WTC11 (cell line): ENCODE data around the gene SEC24C. TPM values are rescaled to one million over a fixed set of nuclear protein-coding genes. Genes with fewer than 3 reads are reported as not detected.

ENCODE experiments used
- ATAC-seq: fragments of 200-7000 bp; cut with Tn5 transposase; 2 replicates; pipeline ENCODE4 v1.10.0; 2021; ENCODE audit warnings: mild to moderate bottlenecking, moderate library complexity
- CTCF ChIA-PET: fragments of 300-600 bp; sonication (Branson Sonifier 250); formaldehyde crosslinking; loops from one replicate; lab custom pipeline; 2021; ENCODE audit warnings: antibody characterized with exemption; lab: Charles Lee
- POLR2A ChIA-PET: fragments of 350-600 bp; sonication (Branson Sonifier 250); formaldehyde crosslinking; loops from one replicate; lab custom pipeline; 2021; ENCODE audit warnings: antibody characterized with exemption; lab: Charles Lee
- DNase-seq: peaks from one replicate; pipeline ENCODE4 v3.0.0; 2021; ENCODE audit warnings: low spot score
- H3K27ac Mint-ChIP-seq: 2 replicates; pipeline ENCODE4 v1.8.0; 2021; ENCODE audit warnings: mixed read lengths
- H3K27me3 Mint-ChIP-seq: 2 replicates; pipeline ENCODE4 v1.8.0; 2021; ENCODE audit warnings: low read depth, mild to moderate bottlenecking, moderate library complexity, mixed read lengths
- H3K36me3 Mint-ChIP-seq: 2 replicates; pipeline ENCODE4 v1.8.0; 2021; ENCODE audit warnings: mixed read lengths
- H3K4me1 Mint-ChIP-seq: 2 replicates; pipeline ENCODE4 v1.8.0; 2022; ENCODE audit warnings: mixed read lengths
- H3K4me3 Mint-ChIP-seq: 2 replicates; pipeline ENCODE4 v1.8.0; 2021; ENCODE audit warnings: mild to moderate bottlenecking, moderate library complexity, mixed read lengths
- H3K9me3 Mint-ChIP-seq: 2 replicates; pipeline ENCODE4 v1.8.0; 2021; ENCODE audit warnings: mixed read lengths
- ARID4B ChIP-seq: sonication (generic); formaldehyde crosslinking; IDR thresholded peaks from 2 replicates; pipeline ENCODE4 v1.8.0; 2023; ENCODE audit warnings: missing genetic modification reagents, mild to moderate bottlenecking, borderline replicate concordance
- ATF3 ChIP-seq: sonication (generic); formaldehyde crosslinking; conservative IDR thresholded peaks from 2 replicates; pipeline ENCODE4 v1.8.1; 2022; ENCODE audit warnings: mild to moderate bottlenecking, missing genetic modification reagents
- CBFB ChIP-seq: sonication (generic); formaldehyde crosslinking; IDR thresholded peaks from 2 replicates; pipeline ENCODE4 v1.8.1; 2022; ENCODE audit warnings: mild to moderate bottlenecking, low read depth, missing genetic modification reagents
- CDX4 ChIP-seq: fragments of 250-450 bp; sonication (Bioruptor Pico); IDR thresholded peaks from 2 replicates; pipeline ENCODE4 v1.9.0; 2021; ENCODE audit warnings: moderate library complexity, mild to moderate bottlenecking, inconsistent platforms, borderline replicate concordance
- E2F5 ChIP-seq: sonication (generic); formaldehyde crosslinking; IDR thresholded peaks from 2 replicates; pipeline ENCODE4 v1.8.1; 2022; ENCODE audit warnings: mild to moderate bottlenecking, moderate library complexity, missing genetic modification reagents
- EMX1 ChIP-seq: fragments of 250-450 bp; sonication (Bioruptor Pico); IDR thresholded peaks from 2 replicates; pipeline ENCODE4 v1.8.0; 2021; ENCODE audit warnings: mild to moderate bottlenecking
- FOXK1 ChIP-seq: sonication (generic); formaldehyde crosslinking; IDR thresholded peaks from 2 replicates; pipeline ENCODE4 v1.8.0; 2022; ENCODE audit warnings: mild to moderate bottlenecking, moderate library complexity, missing genetic modification reagents
- FOXP1 ChIP-seq: sonication (generic); formaldehyde crosslinking; IDR thresholded peaks from 2 replicates; pipeline ENCODE4 v1.8.0; 2022; ENCODE audit warnings: missing genetic modification reagents, mild to moderate bottlenecking, moderate library complexity, borderline replicate concordance
- GABPB1 ChIP-seq: sonication (generic); formaldehyde crosslinking; IDR thresholded peaks from 2 replicates; pipeline ENCODE4 v1.8.1; 2023; ENCODE audit warnings: mild to moderate bottlenecking, missing genetic modification reagents
- GTF2I ChIP-seq: fragments of 250-450 bp; sonication (Bioruptor Pico); conservative IDR thresholded peaks from 2 replicates; pipeline ENCODE4 v1.4.0; 2021; ENCODE audit warnings: mild to moderate bottlenecking
- IRF1 ChIP-seq: sonication (generic); formaldehyde crosslinking; IDR thresholded peaks from 2 replicates; pipeline ENCODE4 v1.8.0; 2023; ENCODE audit warnings: missing genetic modification reagents
- KAT7 ChIP-seq: sonication (generic); formaldehyde crosslinking; IDR thresholded peaks from 2 replicates; pipeline ENCODE4 v1.8.1; 2023; ENCODE audit warnings: missing genetic modification reagents, mild to moderate bottlenecking, borderline replicate concordance
- NFYB ChIP-seq: sonication (generic); formaldehyde crosslinking; conservative IDR thresholded peaks from 2 replicates; pipeline ENCODE4 v1.8.0; 2022; ENCODE audit warnings: low read depth, missing genetic modification reagents
- RELA ChIP-seq: sonication (generic); formaldehyde crosslinking; IDR thresholded peaks from 2 replicates; pipeline ENCODE4 v1.8.1; 2022; ENCODE audit warnings: missing genetic modification reagents, mild to moderate bottlenecking, borderline replicate concordance
- USF2 ChIP-seq: sonication (generic); formaldehyde crosslinking; IDR thresholded peaks from 2 replicates; pipeline ENCODE4 v1.8.1; 2023; ENCODE audit warnings: mild to moderate bottlenecking, missing genetic modification reagents, moderate library complexity
- ZMAT4 ChIP-seq: fragments of 250-450 bp; sonication (Bioruptor Pico); IDR thresholded peaks from 2 replicates; pipeline ENCODE4 v1.9.0; 2021; ENCODE audit warnings: mild to moderate bottlenecking
- ZNF121 ChIP-seq: sonication (generic); formaldehyde crosslinking; IDR thresholded peaks from 2 replicates; pipeline ENCODE4 v1.8.0; 2023; ENCODE audit warnings: missing genetic modification reagents
- ZNF138 ChIP-seq: sonication (generic); formaldehyde crosslinking; conservative IDR thresholded peaks from 2 replicates; pipeline ENCODE4 v1.8.1; 2022; ENCODE audit warnings: mild to moderate bottlenecking, moderate library complexity, missing genetic modification reagents
- ZNF317 ChIP-seq: sonication (generic); formaldehyde crosslinking; IDR thresholded peaks from 2 replicates; pipeline ENCODE4 v1.8.1; 2023; ENCODE audit warnings: low read depth, mild to moderate bottlenecking, moderate library complexity, missing genetic modification reagents, borderline replicate concordance
- ZNF416 ChIP-seq: fragments of 250-450 bp; sonication (Bioruptor Pico); IDR thresholded peaks from 2 replicates; pipeline ENCODE4 v1.9.0; 2021; ENCODE audit warnings: mild to moderate bottlenecking, inconsistent platforms
- ZNF423 ChIP-seq: fragments of 250-450 bp; sonication (Bioruptor Pico); IDR thresholded peaks from 2 replicates; pipeline ENCODE4 v2.1.2; 2022; ENCODE audit warnings: mild to moderate bottlenecking, moderate library complexity
- ZNF425 ChIP-seq: fragments of 250-450 bp; sonication (Bioruptor Pico); conservative IDR thresholded peaks from 2 replicates; pipeline ENCODE4 v1.9.0; 2021; ENCODE audit warnings: mild to moderate bottlenecking
- ZSCAN18 ChIP-seq: fragments of 250-450 bp; sonication (Bioruptor Pico); IDR thresholded peaks from 2 replicates; pipeline ENCODE4 v2.1.2; 2022; ENCODE audit warnings: mild to moderate bottlenecking, moderate library complexity
- total RNA-seq: library from RNA; stranded (reverse); gene quantifications from 3 replicates; pipeline ENCODE4 v1.2.3, GENCODE V29; 2021

Gene SEC24C
- total RNA-seq, 1 experiment from 2014 or later, result 74.2 TPM

- CTCF ChIA-PET, result no interaction called here
- Mint-ChIP-seq H3K36me3 (peaks cover 41% of the 10 kb centered on the region), H3K4me1 (no peaks in the 10 kb centered on the region), H3K9me3 (no peaks in the 10 kb centered on the region), H3K27ac (no peak overlapping the region), H3K27me3 (no peaks in the 10 kb centered on the region), H3K4me3 (no peak overlapping the region)
- no peak for TF ChIP-seq E2F5 (CRISPR knock-in tag)
- TF ChIP-seq RELA (CRISPR knock-in tag), result no peak
- no peak for TF ChIP-seq GTF2I (CRISPR knock-in tag)
- no peak for TF ChIP-seq FOXP1 (CRISPR knock-in tag)
- no peak for TF ChIP-seq ARID4B
- TF ChIP-seq USF2, result no peak
- no peak; the same call in 1 of the 2 replicates for TF ChIP-seq ATF3 (CRISPR knock-in tag)
- no peak for TF ChIP-seq CDX4
- TF ChIP-seq ZNF416 (CRISPR knock-in tag), result no peak
- no peak for TF ChIP-seq GABPB1
- no peak for TF ChIP-seq CBFB (CRISPR knock-in tag)
- TF ChIP-seq EMX1 (CRISPR knock-in tag), result no peak
- no peak for TF ChIP-seq KAT7 (CRISPR knock-in tag)
- DNase-seq, result no peak
- no peak for ATAC-seq
- POLR2A ChIA-PET, result no interaction called here
Measured at GRCh38 chr10:73800560-73801252, 56.5 kb downstream of the SEC24C start.

GRCh38 chr10:73801253-73801590 is 57.0 kb downstream of the SEC24C start:
- DNase-seq (no peak), ATAC-seq (no peak)
- Mint-ChIP-seq H3K4me3 (no peak overlapping the region), H3K4me1 (no peaks in the 10 kb centered on the region), H3K36me3 (peaks cover 46% of the 10 kb centered on the region), H3K9me3 (no peaks in the 10 kb centered on the region), H3K27me3 (no peaks in the 10 kb centered on the region), H3K27ac (no peak overlapping the region)
- ChIA-PET CTCF (no interaction called here), POLR2A (no interaction called here)
- TF ChIP-seq ZNF423 (CRISPR knock-in tag) (no peak), NFYB (CRISPR knock-in tag) (no peak), FOXK1 (CRISPR knock-in tag) (no peak), IRF1 (CRISPR knock-in tag) (no peak), ZNF425 (CRISPR knock-in tag) (no peak), FOXP1 (CRISPR knock-in tag) (no peak), ZNF138 (CRISPR knock-in tag) (no peak), ZNF317 (CRISPR knock-in tag) (no peak), ATF3 (CRISPR knock-in tag) (no peak), ZNF121 (CRISPR knock-in tag) (no peak), ZMAT4 (no peak), ZSCAN18 (CRISPR knock-in tag) (no peak)
